Spleen (tissue), 11 donors: Measurements from ENCODE around the gene SETBP1. TPM values are rescaled to one million over a fixed set of nuclear protein-coding genes. Genes with fewer than 3 reads are reported as not detected.

Experiments used
- DNase-seq: peaks from one replicate; pipeline ENCODE4 v3.0.0-alpha.2; 2020
- H3K27ac ChIP-seq, 8 donors: fragments of 200-600 bp; sonication (generic) in 7 of 8; 1 replicate in 4 of 8; 2 replicates in 4 of 8; pipeline versions ENCODE4 v1.5.0 to v1.8.0; 2016 to 2021; ENCODE audit warnings: inconsistent platforms in 4 of 8, mild to moderate bottlenecking in 4 of 8, moderate library complexity in 1 of 8
- H3K27me3 ChIP-seq, 7 donors: fragments of 200-600 bp; sonication (generic) in 6 of 7; replicated peaks in 1 of 7; 1 replicate in 4 of 7; 2 replicates in 3 of 7; pipeline versions ENCODE4 v1.5.0 to v1.8.0; 2016 to 2021; ENCODE audit warnings: inconsistent platforms in 3 of 7, mild to moderate bottlenecking in 1 of 7
- H3K36me3 ChIP-seq, 6 donors: fragments of 200-600 bp; sonication (generic) in 5 of 6; 1 replicate in 4 of 6; 2 replicates in 2 of 6; pipeline versions ENCODE4 v1.5.0 to v1.8.0; 2016 to 2021; ENCODE audit warnings: inconsistent platforms in 2 of 6
- H3K4me1 ChIP-seq, 6 donors: fragments of 200-600 bp; sonication (generic) in 5 of 6; 1 replicate in 3 of 6; 2 replicates in 3 of 6; pipeline versions ENCODE4 v1.5.0 to v1.8.0; 2016 to 2021; ENCODE audit warnings: inconsistent platforms in 3 of 6
- H3K4me3 ChIP-seq, 8 donors: fragments of 200-600 bp; sonication (generic) in 7 of 8; 1 replicate in 4 of 8; 2 replicates in 4 of 8; pipeline versions ENCODE4 v1.5.0 to v1.8.0; 2016 to 2021; ENCODE audit warnings: inconsistent platforms in 4 of 8, mild to moderate bottlenecking in 4 of 8, moderate library complexity in 2 of 8
- H3K9me3 ChIP-seq, 8 donors: fragments of 200-600 bp; sonication (generic) in 7 of 8; 1 replicate in 4 of 8; 2 replicates in 4 of 8; pipeline versions ENCODE4 v1.5.0 to v1.8.0; 2016 to 2021; ENCODE audit warnings: inconsistent platforms in 4 of 8
- CTCF ChIP-seq, 11 experiments: fragments of 200-600 bp in 7 of 11; fragments of 450-650 bp in 4 of 11; sonication (generic) in 4 of 11; IDR thresholded peaks in 8 of 11; conservative IDR thresholded peaks in 3 of 11; 1 replicate in 7 of 11; 2 replicates in 4 of 11; pipeline versions ENCODE4 v1.4.0 to v1.8.0; 2016 to 2021; ENCODE audit warnings: antibody characterized with exemption in 11 of 11, inconsistent platforms in 4 of 11, mild to moderate bottlenecking in 1 of 11
- POLR2A ChIP-seq, 3 donors: fragments of 450-650 bp; IDR thresholded peaks; one replicate each; pipeline ENCODE4 v1.5.1; 2017; ENCODE audit warnings: antibody characterized with exemption in 3 of 3, mild to moderate bottlenecking in 1 of 3
- POLR2AphosphoS5 ChIP-seq, 3 donors: sonication (generic); formaldehyde crosslinking; IDR thresholded peaks; one replicate each; pipeline ENCODE4 v1.5.1; 2017; ENCODE audit warnings: antibody characterized with exemption in 3 of 3
- WGBS, 5 donors: extraction: QIAGEN DNeasy Blood & Tissue Kit in 3 of 5; methylation state at CpG; one replicate each; pipeline versions ENCODE4 v1.1.5 to v1.1.7; 2013 to 2018; 5-methylcytosine and 5-hydroxymethylcytosine counted together
- intact Hi-C: fragments of 100-400 bp; cut with DNase I; formaldehyde crosslinking; loops from one replicate; pipeline ENCODE4 v1.15.0; 2023; ENCODE audit warnings: low total_unique reads
- polyA plus RNA-seq, 3 donors: library from polyadenylated mRNA; stranded (reverse); fragments of 200-250 nt; gene quantifications; one replicate each; pipeline ENCODE4 v1.2.1, GENCODE V29; 2013
- total RNA-seq, 7 donors: library from RNA; depleted of rRNA in 3 of 7; stranded (reverse); fragments of >200 nt in 3 of 7; fragmentation: NEBNext Ultra II Directional in 4 of 7; extraction: Animal tissue kit (Norgen Biotek cat#: 25700) in 4 of 7; gene quantifications; one replicate each; pipeline versions ENCODE4 v1.1.0 to v1.2.1, GENCODE V29; 2016 to 2021
- donor health status: healthy with polysubstance abuse.
- donor health status: DM: no; HTN: no; CAD: no; lungs with moderate emphysema.
- donor health status: DM: no; HTN: no; CAD: no.
- donor health status: Bipolar disorder and iron deficiency.
- donor health status: healthy.
- donor health status: DM: no; HTN: no; CAD: no.
- donor health status: DM: yes; HTN: yes; CAD: no.

Gene SETBP1
- total and polyA plus RNA-seq, 10 donors, result 2.0 to 50.7 (median 33.1) TPM

- peaks cover 0 to 11% (median 0%) of the 10 kb centered on the region in 6 donors for H3K36me3 ChIP-seq
- peaks cover 0 to 10% (median 4%) of the 10 kb centered on the region in 6 donors for H3K4me1 ChIP-seq
- intact Hi-C loops, result no loop called here
- H3K4me3 ChIP-seq, result no peak overlapping the region
- DNase-seq, result no peak
- no peaks in the 10 kb centered on the region for H3K9me3 ChIP-seq
- no peak for TF ChIP-seq CTCF (IDR thresholded peaks at IDR 0.05 in 8 of 11, conservative IDR thresholded peaks at IDR 0.05 in 3 of 11)
- TF ChIP-seq POLR2A (IDR thresholded peaks at IDR 0.05), result no peak
- no peak for TF ChIP-seq POLR2AphosphoS5 (IDR thresholded peaks at IDR 0.05)
- no peaks in the 10 kb centered on the region for H3K27me3 ChIP-seq
- WGBS, 5 donors, result 61 to 83% (median 75%) methylated on average over 3 of the region's 3 CpGs
- no peak overlapping the region for H3K27ac ChIP-seq
Measured at GRCh38 chr18:44871771-44872170, 191.1 kb downstream of the SETBP1 start.

GRCh38 chr18:44876024-44876423, 195.3 kb downstream of the SETBP1 start:
- no peak overlapping the region for H3K27ac ChIP-seq
- TF ChIP-seq POLR2A (IDR thresholded peaks at IDR 0.05) (no peak), POLR2AphosphoS5 (IDR thresholded peaks at IDR 0.05) (no peak), CTCF (IDR thresholded peaks at IDR 0.05 in 8 of 11, conservative IDR thresholded peaks at IDR 0.05 in 3 of 11) (no peak)
- intact Hi-C loops, result no loop called here
- WGBS, 5 donors, result 53 to 86% (median 70%) methylated on average over 1 of the region's 1 CpG
- no peak for DNase-seq
- no peaks in the 10 kb centered on the region for H3K9me3 ChIP-seq
- peaks cover 0 to 10% (median 3%) of the 10 kb centered on the region in 6 donors for H3K4me1 ChIP-seq
- H3K36me3 ChIP-seq, result peaks cover 0 to 5% (median 0%) of the 10 kb centered on the region in 6 donors
- H3K27me3 ChIP-seq, result no peaks in the 10 kb centered on the region
- H3K4me3 ChIP-seq, result no peak overlapping the region

DNA sequence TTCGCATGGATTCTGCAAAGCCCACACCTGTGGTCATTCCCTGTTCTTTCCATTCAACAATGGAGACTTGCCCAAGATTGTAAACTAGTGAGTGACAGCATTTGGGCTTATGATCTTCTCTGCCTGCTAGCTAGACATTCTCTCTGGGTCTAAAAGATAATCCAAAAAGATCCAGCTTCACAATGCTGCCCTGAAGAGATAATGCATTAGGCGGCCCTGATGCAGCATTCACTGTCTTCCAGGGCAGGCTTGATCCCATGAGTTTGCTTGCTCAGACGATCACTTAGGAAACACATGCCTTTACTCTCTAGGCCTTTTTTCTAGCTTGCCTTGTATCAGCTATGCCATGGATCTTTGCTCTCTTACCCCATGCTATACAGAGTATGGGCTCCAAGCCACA, 196.1 kb downstream of the SETBP1 start:
- no peaks in the 10 kb centered on the region for H3K27me3 ChIP-seq
- no peak overlapping the region for H3K27ac ChIP-seq
- WGBS, 5 donors, result 89 to 99% (median 94%) methylated on average over 3 of the region's 3 CpGs
- intact Hi-C loops, result no loop called here
- no peaks in the 10 kb centered on the region for H3K9me3 ChIP-seq
- peaks cover 0 to 3% (median 0%) of the 10 kb centered on the region in 6 donors for H3K4me1 ChIP-seq
- DNase-seq, result no peak
- no peak overlapping the region for H3K4me3 ChIP-seq
- H3K36me3 ChIP-seq, result peaks cover 0 to 5% (median 0%) of the 10 kb centered on the region in 6 donors
- no peak for TF ChIP-seq POLR2A (IDR thresholded peaks at IDR 0.05)
- no peak for TF ChIP-seq POLR2AphosphoS5 (IDR thresholded peaks at IDR 0.05)
- no peak for TF ChIP-seq CTCF (IDR thresholded peaks at IDR 0.05 in 8 of 11, conservative IDR thresholded peaks at IDR 0.05 in 3 of 11)

DNA sequence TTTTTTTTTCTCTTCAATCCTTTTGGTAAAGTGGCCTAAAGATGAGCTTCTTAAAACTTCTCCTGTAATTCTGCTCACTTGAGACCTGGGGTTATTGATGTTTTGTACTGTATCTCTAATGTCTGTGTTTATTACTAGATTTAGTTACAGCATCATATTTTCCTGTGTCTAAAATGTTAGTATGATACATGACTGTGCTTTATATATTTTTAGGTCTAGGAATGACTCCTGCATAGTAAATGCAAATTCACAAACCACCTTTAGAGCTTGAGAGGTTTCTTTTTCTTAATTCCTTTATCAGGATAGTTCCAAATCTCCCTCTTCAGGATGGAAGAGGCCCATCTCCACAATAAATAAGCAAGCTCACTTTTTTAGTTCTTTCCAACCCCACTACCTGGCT, 197.6 kb downstream of the SETBP1 start:
- Histone ChIP-seq H3K4me3 (no peak overlapping the region), H3K27ac (no peak overlapping the region), H3K36me3 (no peaks in the 10 kb centered on the region), H3K27me3 (no peaks in the 10 kb centered on the region), H3K4me1 (no peaks in the 10 kb centered on the region), H3K9me3 (no peaks in the 10 kb centered on the region)
- TF ChIP-seq CTCF (IDR thresholded peaks at IDR 0.05 in 8 of 11, conservative IDR thresholded peaks at IDR 0.05 in 3 of 11), result no peak
- TF ChIP-seq POLR2AphosphoS5 (IDR thresholded peaks at IDR 0.05), result no peak
- no peak for TF ChIP-seq POLR2A (IDR thresholded peaks at IDR 0.05)
- intact Hi-C loops, result no loop called here
- no peak for DNase-seq
